AG09309 (cell line): ENCODE measurements around the gene UBA3.
A peak's percentile ranks its signal among the peaks of the same experiment; 100 is the strongest.

ENCODE experiments used
- DNase-seq: peaks from one replicate; pipeline ENCODE4 v3.0.0-alpha.2; 2010; ENCODE audit warnings: low read depth
- H3K4me3 ChIP-seq: 2 replicates; pipeline ENCODE4 v1.5.1; 2011; ENCODE audit warnings: mild to moderate bottlenecking, low read depth, low read length, moderate library complexity; ENCODE audit not compliant: control insufficient read depth
- CTCF ChIP-seq: IDR thresholded peaks from 2 replicates; pipeline ENCODE4 v1.5.1; 2011; ENCODE audit warnings: mild to moderate bottlenecking, low read depth, low read length, inconsistent platforms; ENCODE audit not compliant: insufficient read depth, control insufficient read depth; ENCODE audit errors: missing control alignments

Gene UBA3

GRCh38 chr3:69020424-69020823, 59.7 kb downstream of the UBA3 start:
- TF ChIP-seq CTCF = peak; percentile 9
- DNase-seq = no peak
- no peak overlapping the region for H3K4me3 ChIP-seq

GRCh38 chr3:69016901-69017300, 63.3 kb downstream of the UBA3 start:
- DNase-seq = no peak

GRCh38 chr3:69016102-69016501, 64.1 kb downstream of the UBA3 start:
- H3K4me3 ChIP-seq = no peak overlapping the region
- DNase-seq = no peak
- TF ChIP-seq CTCF = no peak

More at GRCh38 chr3:69016901-69017300, 63.3 kb downstream of the UBA3 start:
- no peak overlapping the region for H3K4me3 ChIP-seq
- TF ChIP-seq CTCF = no peak

- TF ChIP-seq CTCF = no peak
- peak overlapping the region; percentile 78 for H3K4me3 ChIP-seq
- DNase-seq = no peak
Measured at GRCh38 chr3:69014022-69014580, 66.1 kb downstream of the UBA3 start.

GRCh38 chr3:69013253-69014021, 66.7 kb downstream of the UBA3 start, which contains the start of gene EOGT:
EOGT (minus strand) TSS chr3:69013684; CDS start chr3:69009846, 3,838 bp downstream.
- DNase-seq = no peak
- H3K4me3 ChIP-seq = peak within 1 kb of the TSS; percentile 78

GRCh38 chr3:69012800-69013252, 67.3 kb downstream of the UBA3 start:
- no peak for DNase-seq
- no peak for TF ChIP-seq CTCF
- peak overlapping the region; percentile 78 for H3K4me3 ChIP-seq

More at GRCh38 chr3:69013253-69014021, 66.7 kb downstream of the UBA3 start, which contains the start of gene EOGT:
- peak; percentile 56 for TF ChIP-seq CTCF
